IPS-18c (cell line): ENCODE measurements around the gene ABHD16A.

ENCODE experiments used
- H3K4me3 ChIP-seq: 2 replicates; pipeline ENCODE4 v1.7.0; 2013; ENCODE audit warnings: low read depth, mild to moderate bottlenecking, low read length, moderate library complexity; ENCODE audit not compliant: insufficient read depth
- H3K9me3 ChIP-seq: one replicate; pipeline ENCODE4 v1.6.1; 2013; ENCODE audit warnings: mild to moderate bottlenecking, low read length, moderate library complexity; ENCODE audit not compliant: control insufficient read depth, insufficient read depth

ABHD16A gene

GRCh38 chr6:31702819-31703716, at the start of gene ABHD16A:
Gene ABHD16A (minus strand): TSS chr6:31703324. CDS start chr6:31703281, 43 bp downstream.
- Histone ChIP-seq H3K9me3 (no peaks in the 10 kb centered on the region), H3K4me3 (peak within 1 kb of the TSS; percentile 92)

DNA sequence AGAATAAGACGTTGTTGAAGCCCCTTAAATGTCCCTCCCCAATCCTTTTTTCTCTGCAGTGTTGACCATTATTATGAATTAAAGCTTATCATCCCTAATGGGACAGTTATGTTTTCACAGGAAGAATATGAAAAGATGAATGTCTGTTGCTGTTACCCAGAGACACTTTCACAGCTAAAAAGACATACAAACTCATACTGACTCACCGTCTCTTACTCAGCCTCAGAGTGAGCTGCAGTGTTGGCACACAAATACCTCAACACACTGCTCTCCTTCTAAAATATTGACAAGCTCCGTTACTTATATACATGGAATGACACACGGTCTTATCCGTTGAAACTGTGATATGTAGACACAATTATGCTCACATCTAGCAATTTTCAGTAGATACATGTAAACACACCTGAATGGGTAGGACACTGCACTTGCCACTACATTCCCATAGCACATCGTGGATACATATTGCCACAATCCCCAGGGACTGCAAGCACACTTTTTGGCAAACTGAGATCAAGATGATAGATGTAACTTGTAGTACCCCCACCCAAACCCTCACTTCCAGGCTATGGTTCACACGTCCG, 49.7 kb upstream of the ABHD16A start:
- Histone ChIP-seq H3K4me3 (no peak overlapping the region), H3K9me3 (no peaks in the 10 kb centered on the region)

- no peak overlapping the region for H3K4me3 ChIP-seq
- H3K9me3 ChIP-seq, result no peaks in the 10 kb centered on the region
These were observed 47.4 kb upstream of the ABHD16A start for GRCh38 chr6:31750411-31751022.

DNA sequence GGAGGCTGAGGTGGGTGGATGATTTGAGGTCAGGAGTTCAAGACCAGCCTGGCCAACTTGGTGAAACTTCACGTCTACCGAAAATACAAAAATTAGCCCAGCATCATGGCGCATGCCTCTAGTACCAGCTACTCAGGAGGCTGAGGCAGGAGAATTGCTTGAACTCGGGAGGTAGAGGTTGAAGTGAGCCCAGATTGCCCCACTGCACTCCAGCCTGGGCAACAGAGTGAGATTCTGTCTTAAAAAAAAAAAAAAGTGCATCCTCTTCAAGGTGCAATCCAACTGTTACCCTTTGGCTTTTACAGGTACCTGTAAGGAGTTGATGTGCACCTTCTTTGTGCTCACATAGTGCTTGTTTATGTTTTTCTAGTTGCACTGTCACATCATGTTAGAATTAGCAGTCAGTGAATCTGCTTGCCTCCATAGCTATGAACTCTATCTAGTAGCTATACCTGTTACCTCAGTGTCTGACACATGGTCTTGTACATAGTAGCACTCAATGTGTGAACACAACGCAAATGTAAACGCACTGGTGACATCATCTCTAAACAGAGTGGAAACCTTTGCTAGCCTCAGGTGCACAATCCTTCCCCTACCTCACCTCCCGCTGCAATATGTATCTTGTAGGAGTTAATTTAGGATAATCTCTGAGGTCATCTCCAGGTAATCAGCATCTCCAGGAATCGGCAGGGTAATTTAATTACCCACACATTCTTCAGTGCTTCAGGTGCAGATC, 46.3 kb upstream of the ABHD16A start:
- Histone ChIP-seq H3K9me3 (no peaks in the 10 kb centered on the region), H3K4me3 (no peak overlapping the region)

DNA sequence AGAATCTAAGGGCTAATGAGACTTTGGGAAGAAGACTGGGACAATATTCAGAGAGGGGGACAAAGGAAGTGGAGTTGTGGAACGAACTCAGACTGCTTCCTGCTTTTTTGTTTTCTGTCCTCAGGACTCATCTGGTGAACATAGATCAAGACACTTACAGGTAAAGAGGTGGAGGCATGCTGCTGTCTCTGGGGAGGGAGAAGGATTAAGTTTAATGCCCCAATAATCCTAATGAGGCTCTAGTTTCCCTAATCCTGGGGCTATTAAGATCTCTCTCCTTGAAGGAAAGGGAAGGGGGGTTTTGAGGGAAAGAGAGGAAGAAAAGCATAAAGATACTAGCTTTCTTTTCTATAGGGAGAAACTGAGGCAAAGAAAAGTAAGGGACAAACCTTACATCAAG, 41.3 kb upstream of the ABHD16A start:
- no peak overlapping the region for H3K4me3 ChIP-seq

GRCh38 chr6:31742894-31743293, 39.8 kb upstream of the ABHD16A start:
- Histone ChIP-seq H3K9me3 (no peaks in the 10 kb centered on the region), H3K4me3 (no peak overlapping the region)

More for the DNA sequence above, 41.3 kb upstream of the ABHD16A start:
- H3K9me3 ChIP-seq, result no peaks in the 10 kb centered on the region

GRCh38 chr6:31741815-31742214, 38.7 kb upstream of the ABHD16A start:
- Histone ChIP-seq H3K4me3 (no peak overlapping the region), H3K9me3 (no peaks in the 10 kb centered on the region)

- Histone ChIP-seq H3K4me3 (peak overlapping the region; percentile 46), H3K9me3 (no peaks in the 10 kb centered on the region)
These were observed 37.5 kb upstream of the ABHD16A start for GRCh38 chr6:31740397-31741223.

- Histone ChIP-seq H3K4me3 (peak within 1 kb of the TSS; percentile 49), H3K9me3 (no peaks in the 10 kb centered on the region)
These were observed 36.7 kb upstream of the ABHD16A start, which contains the start of gene MSH5 for GRCh38 chr6:31739639-31740396. Gene MSH5 (plus strand): TSS chr6:31740005. CDS start chr6:31740467, 462 bp downstream.

- H3K4me3 ChIP-seq, result no peak overlapping the region
- H3K9me3 ChIP-seq, result no peaks in the 10 kb centered on the region
These were observed 35.2 kb upstream of the ABHD16A start for GRCh38 chr6:31737991-31738979.

DNA sequence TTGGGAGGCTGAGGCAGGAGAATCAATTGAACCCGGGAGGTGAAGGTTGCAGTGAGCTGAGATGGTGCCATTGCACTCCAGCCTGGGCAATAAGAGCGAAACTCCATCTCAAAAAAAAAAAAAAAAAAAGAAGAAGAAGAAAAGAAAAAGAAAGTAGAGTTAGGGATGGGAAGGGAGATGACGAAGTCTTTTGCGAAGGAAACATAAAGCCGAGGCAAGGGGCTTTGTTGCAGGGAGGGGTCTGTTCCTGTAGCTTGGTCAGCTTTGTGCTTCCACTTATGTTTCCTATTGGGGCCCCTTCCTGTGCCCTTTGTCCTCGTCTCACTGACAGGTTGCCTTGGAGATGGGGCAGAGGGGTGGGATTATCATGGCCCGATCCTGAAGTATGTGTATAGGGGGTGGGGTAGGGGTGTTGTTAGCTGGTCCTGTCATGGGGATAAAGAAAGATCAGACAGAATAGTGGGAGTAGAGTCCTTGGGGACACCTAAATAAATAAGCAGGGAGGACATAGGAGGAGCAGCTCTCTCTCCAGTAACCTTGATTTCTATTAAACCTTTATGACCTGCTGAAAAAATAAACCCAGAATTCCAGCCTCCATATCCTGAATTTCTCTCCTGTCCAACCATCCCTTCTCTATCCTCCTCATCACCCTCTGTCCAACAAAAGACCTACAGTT, 34.3 kb upstream of the ABHD16A start:
- Histone ChIP-seq H3K4me3 (no peak overlapping the region; the same call in 1 of the 2 replicates), H3K9me3 (no peaks in the 10 kb centered on the region)

GRCh38 chr6:31736768-31737314, 33.7 kb upstream of the ABHD16A start:
- Histone ChIP-seq H3K4me3 (peak overlapping the region; percentile 94), H3K9me3 (no peaks in the 10 kb centered on the region)

GRCh38 chr6:31736021-31736767, 33.1 kb upstream of the ABHD16A start, which contains the start of gene CLIC1:
Gene CLIC1 (minus strand): TSS chr6:31736530. CDS start chr6:31736300, 230 bp downstream.
- Histone ChIP-seq H3K4me3 (peak within 1 kb of the TSS; percentile 94), H3K9me3 (no peaks in the 10 kb centered on the region)
